ENCODE data around the gene ATRIP. TPM values are rescaled to one million over a fixed set of nuclear protein-coding genes. Genes with fewer than 3 reads are reported as not detected.

The ATRIP gene
- total RNA-seq, 4 donors from 2014 or later, result 7.5 to 10.5 (median 9.3) TPM

GRCh38 chr3:48505968-48506504 lies 59.5 kb downstream of the ATRIP start:
- Histone ChIP-seq H3K27me3 (no peaks in the 10 kb centered on the region), H3K9me3 (no peaks in the 10 kb centered on the region), H3K27ac (no peak overlapping the region), H3K4me3 (no peak overlapping the region), H3K4me1 (peaks cover 0 to 36% (median 20%) of the 10 kb centered on the region in 4 donors), H3K36me3 (peaks cover 0 to 2% (median 0%) of the 10 kb centered on the region in 3 donors)
- WGBS, 2 donors, result 95 to 97% methylated on average over 6 of the region's 6 CpGs
- TF ChIP-seq POLR2A (IDR thresholded peaks at IDR 0.05), result no peak
- TF ChIP-seq CTCF (IDR thresholded peaks at IDR 0.05), result no peak
- DNase-seq (ENCODE audit: low spot score in 2 of 2), result no peak

GRCh38 chr3:48507256-48508061 lies 60.9 kb downstream of the ATRIP start:
- no peaks in the 10 kb centered on the region for H3K27me3 ChIP-seq
- peak in 1 of 2 donors; percentile 11 for DNase-seq (ENCODE audit: low spot score in 2 of 2)
- no peak overlapping the region for H3K27ac ChIP-seq
- no peaks in the 10 kb centered on the region for H3K36me3 ChIP-seq
- no peak overlapping the region for H3K4me3 ChIP-seq
- 48 to 60% methylated on average over 10 of the region's 10 CpGs for WGBS, 2 donors
- peaks cover 0 to 24% (median 14%) of the 10 kb centered on the region in 4 donors for H3K4me1 ChIP-seq
- H3K9me3 ChIP-seq, result no peaks in the 10 kb centered on the region
- no peak for TF ChIP-seq EP300 (IDR thresholded peaks at IDR 0.05)
- no peak for TF ChIP-seq POLR2A (IDR thresholded peaks at IDR 0.05)
- peak in 2 of 5 experiments; percentile 11 to 49 for TF ChIP-seq CTCF (IDR thresholded peaks at IDR 0.05)

GRCh38 chr3:48511551-48511950 lies 65.0 kb downstream of the ATRIP start:
- no peaks in the 10 kb centered on the region for H3K4me1 ChIP-seq
- H3K27ac ChIP-seq, result no peak overlapping the region
- H3K27me3 ChIP-seq, result no peaks in the 10 kb centered on the region
- WGBS, 2 donors, result 84 to 86% methylated on average over 4 of the region's 4 CpGs
- no peaks in the 10 kb centered on the region for H3K36me3 ChIP-seq
- TF ChIP-seq EP300 (IDR thresholded peaks at IDR 0.05) (no peak), POLR2A (IDR thresholded peaks at IDR 0.05) (no peak), CTCF (IDR thresholded peaks at IDR 0.05) (no peak)
- no peak overlapping the region for H3K4me3 ChIP-seq
- no peak for DNase-seq (ENCODE audit: low spot score in 2 of 2)
- H3K9me3 ChIP-seq, result no peaks in the 10 kb centered on the region

GRCh38 chr3:48514431-48515227 lies 68.1 kb downstream of the ATRIP start:
- no peak overlapping the region for H3K4me3 ChIP-seq
- WGBS, 2 donors, result 83 to 91% methylated on average over 8 of the region's 8 CpGs
- no peak for TF ChIP-seq POLR2A (IDR thresholded peaks at IDR 0.05)
- TF ChIP-seq CTCF (IDR thresholded peaks at IDR 0.05), result no peak
- TF ChIP-seq EP300 (IDR thresholded peaks at IDR 0.05), result no peak
- H3K4me1 ChIP-seq, result no peaks in the 10 kb centered on the region
- no peak for DNase-seq (ENCODE audit: low spot score in 2 of 2)
- H3K27me3 ChIP-seq, result no peaks in the 10 kb centered on the region
- H3K27ac ChIP-seq, result no peak overlapping the region
- peaks cover 0 to 14% (median 0%) of the 10 kb centered on the region in 3 donors for H3K36me3 ChIP-seq
- H3K9me3 ChIP-seq, result no peaks in the 10 kb centered on the region

Other genes with a start within 250 kb of the ATRIP start
- gene CAMP, start 223.2 kb upstream of the ATRIP start, total RNA-seq, result under 1 TPM in 1 of 4 donors, not detected in 3; 0.63 TPM
- 10 to 100 TPM; 10.7 to 18.8 (median 15.7) TPM for gene ZNF589, start 205.6 kb upstream of the ATRIP start, total RNA-seq
- 10 to 100 TPM; 22.2 to 28.4 (median 27.4) TPM for gene NME6, start 145.4 kb upstream of the ATRIP start, total RNA-seq
- not detected for gene SPINK8, start 113.1 kb upstream of the ATRIP start, total RNA-seq
- not detected for gene FBXW12, start 74.5 kb upstream of the ATRIP start, total RNA-seq
- 100 to 1,000 TPM; 216 to 379 (median 339) TPM for gene PLXNB1, start 16.7 kb upstream of the ATRIP start, total RNA-seq
- 10 to 100 TPM; 23.4 to 33.3 (median 29.2) TPM for gene CCDC51, start 6.6 kb upstream of the ATRIP start, total RNA-seq
- 100 to 1,000 TPM; 212 to 380 (median 291) TPM for gene TMA7, start 6.5 kb upstream of the ATRIP start, total RNA-seq
- 100 to 1,000 TPM in 2 of 4 donors, 10 to 100 TPM in 2; 78.4 to 145 (median 93.9) TPM for gene SHISA5, start 57.4 kb downstream of the ATRIP start, total RNA-seq
- gene PFKFB4, start 110.1 kb downstream of the ATRIP start, total RNA-seq, result 1 to 10 TPM; 2.2 to 9.0 (median 7.6) TPM
- gene UCN2, start 117.0 kb downstream of the ATRIP start, total RNA-seq, result 1 to 10 TPM in 1 of 4 donors, not detected in 3; 1.5 TPM
- gene COL7A1, start 148.6 kb downstream of the ATRIP start, total RNA-seq, result 10 to 100 TPM in 3 of 4 donors, 1 to 10 TPM in 1; 3.1 to 15.7 (median 15.0) TPM
- gene UQCRC1, start 162.9 kb downstream of the ATRIP start, total RNA-seq, result 100 to 1,000 TPM; 143 to 196 (median 186) TPM
- gene TMEM89, start 175.0 kb downstream of the ATRIP start, total RNA-seq, result not detected
- gene SLC26A6, start 188.7 kb downstream of the ATRIP start, total RNA-seq, result 10 to 100 TPM; 13.8 to 26.4 (median 15.9) TPM
- gene CELSR3, start 216.1 kb downstream of the ATRIP start, total RNA-seq, result 10 to 100 TPM in 1 of 4 donors, 1 to 10 TPM in 2, under 1 TPM in 1; 0.87 to 13.5 (median 1.5) TPM
- 10 to 100 TPM; 32.4 to 88.5 (median 51.8) TPM for gene NCKIPSD, start 239.2 kb downstream of the ATRIP start, total RNA-seq

Measured in tibial nerve (tissue), 4 donors.